ENCODE results near the gene PGR.

GRCh38 chr11:101032991-101033390 is 96.6 kb downstream of the PGR start:
- TF ChIP-seq CTCF (IDR thresholded peaks at IDR 0.05) (no peak), CHD2 (IDR thresholded peaks at IDR 0.05; ENCODE audit: low read length, partially characterized antibody) (no peak), EP300 (IDR thresholded peaks at IDR 0.05) (no peak), POLR2A (IDR thresholded peaks at IDR 0.05; ENCODE audit: low read length) (no peak), CHD4 (IDR thresholded peaks at IDR 0.05; ENCODE audit: borderline replicate concordance) (no peak), POLR2AphosphoS2 (conservative IDR thresholded peaks at IDR 0.05; ENCODE audit: low read length) (no peak), GATA3 (IDR thresholded peaks at IDR 0.05; ENCODE audit: borderline replicate concordance) (no peak), MAX (IDR thresholded peaks at IDR 0.05) (no peak), HDAC2 (IDR thresholded peaks at IDR 0.05) (no peak), RNF2 (IDR thresholded peaks at IDR 0.05; ENCODE audit: borderline replicate concordance, low read depth) (no peak), CEBPB (IDR thresholded peaks at IDR 0.05) (no peak), JUNB (IDR thresholded peaks at IDR 0.05) (no peak)
